Progenitor cell of endocrine pancreas (in vitro differentiated cells): ENCODE results near the gene IGF2. TPM values are rescaled to one million over a fixed set of nuclear protein-coding genes. Genes with fewer than 3 reads are reported as not detected.
"Not testable (repeated sequence)": the region's sequence is repeated elsewhere in the genome, so short reads cannot be mapped to it uniquely, and the experiment has no call there.

Source experiments
- DNase-seq: peaks from one replicate; pipeline ENCODE4 v3.0.0; 2021; ENCODE audit warnings: low spot score; ENCODE audit not compliant: unreplicated experiment
- H3K27ac Mint-ChIP-seq: 2 replicates; pipeline ENCODE4 v1.8.0; 2021; ENCODE audit warnings: mild to moderate bottlenecking, moderate library complexity, mixed read lengths
- H3K27me3 Mint-ChIP-seq: 2 replicates; pipeline ENCODE4 v1.8.0; 2021; ENCODE audit warnings: mixed read lengths
- H3K36me3 Mint-ChIP-seq: 2 replicates; pipeline ENCODE4 v1.8.0; 2022; ENCODE audit warnings: mixed read lengths; ENCODE audit not compliant: insufficient read depth
- H3K4me1 Mint-ChIP-seq: 2 replicates; pipeline ENCODE4 v1.8.0; 2021; ENCODE audit warnings: low read depth, mixed read lengths
- H3K4me3 Mint-ChIP-seq: 2 replicates; pipeline ENCODE4 v1.8.0; 2021; ENCODE audit warnings: low read depth, mild to moderate bottlenecking, moderate library complexity, mixed read lengths
- H3K9me3 Mint-ChIP-seq: 2 replicates; pipeline ENCODE4 v1.8.0; 2021; ENCODE audit warnings: low read depth, mixed read lengths
- CTCF ChIP-seq: fragments of 200-600 bp; sonication (generic); IDR thresholded peaks from one replicate; pipeline ENCODE4 v1.5.0; 2021; ENCODE audit warnings: antibody characterized with exemption, mild to moderate bottlenecking; ENCODE audit not compliant: unreplicated experiment
- total RNA-seq: library from RNA; stranded (reverse); gene quantifications from 2 replicates; pipeline ENCODE4 v1.2.1, GENCODE V29; 2021

The IGF2 gene
- total RNA-seq, 1 donor from 2014 or later = 5,100 TPM

DNA sequence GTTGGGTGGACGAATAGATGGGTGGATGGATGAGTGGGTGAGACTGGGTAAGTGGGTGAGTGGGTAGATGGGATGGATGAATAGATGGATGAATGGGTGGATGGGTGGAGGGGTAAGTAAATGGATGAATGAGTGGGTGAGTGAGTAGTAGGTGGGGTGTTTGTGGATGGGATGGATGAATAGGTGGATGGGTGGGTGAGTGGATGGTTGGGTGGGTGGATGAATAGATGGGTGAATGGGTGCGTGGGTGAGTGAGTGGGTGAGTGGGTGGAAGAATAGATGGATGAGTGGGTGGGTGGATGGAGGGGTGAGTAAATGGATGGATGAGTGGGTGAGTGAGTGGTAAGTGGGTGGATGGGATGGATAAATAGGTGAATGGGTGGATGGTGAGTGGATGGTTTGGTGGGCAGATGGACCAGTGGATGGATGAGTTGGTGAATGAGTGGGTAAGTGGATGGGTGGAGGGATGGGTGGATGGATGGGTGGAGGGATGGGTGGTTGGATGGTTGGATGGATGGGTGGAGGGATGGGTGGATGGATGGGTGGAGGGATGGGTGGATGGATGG is 12.6 kb downstream of the IGF2 start:
- no peak for TF ChIP-seq CTCF
- Mint-ChIP-seq H3K36me3 (peaks cover 7% of the 10 kb centered on the region), H3K27ac (no peak overlapping the region), H3K27me3 (peaks cover 5% of the 10 kb centered on the region), H3K9me3 (no peaks in the 10 kb centered on the region), H3K4me3 (no peak overlapping the region), H3K4me1 (peaks cover 7% of the 10 kb centered on the region)
- DNase-seq = no peak

DNA sequence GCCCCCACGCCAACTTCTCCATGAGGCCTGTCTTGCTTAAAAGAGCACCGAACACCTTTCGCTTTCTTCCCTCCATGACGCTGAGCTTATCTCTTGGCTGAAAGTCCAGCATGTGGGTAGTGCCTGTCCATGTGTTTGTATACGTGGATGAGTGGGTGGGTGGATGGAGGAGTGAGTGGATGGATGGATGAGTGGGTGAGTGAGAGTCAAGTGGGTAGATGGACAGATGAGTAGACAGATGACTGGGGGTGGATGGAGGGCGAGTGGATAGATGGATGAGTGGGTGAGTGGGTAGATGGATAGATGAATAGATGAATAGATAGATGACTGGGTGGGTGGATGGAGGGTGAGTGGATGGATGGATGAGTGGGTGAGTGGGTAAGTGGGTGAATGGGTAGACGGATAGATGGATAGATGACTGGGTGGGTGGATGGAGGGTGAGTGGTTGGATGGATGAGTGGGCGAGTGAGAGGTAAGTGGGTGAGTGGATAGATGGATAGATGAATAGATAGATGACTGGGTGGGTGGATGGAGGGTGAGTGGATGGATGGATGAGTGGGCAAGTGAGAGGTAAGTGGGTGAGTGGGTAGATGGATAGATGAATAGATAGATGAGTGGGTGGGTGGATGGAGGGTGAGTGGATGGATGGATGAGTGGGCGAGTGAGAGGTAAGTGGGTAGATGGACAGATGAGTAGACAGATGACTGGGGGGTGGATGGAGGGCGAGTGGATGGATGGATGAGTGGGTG is 14.3 kb downstream of the IGF2 start:
- not testable (repeated sequence) for H3K27me3 Mint-ChIP-seq, DNase-seq, H3K9me3 Mint-ChIP-seq, H3K4me3 Mint-ChIP-seq, H3K36me3 Mint-ChIP-seq, H3K27ac Mint-ChIP-seq
- peaks cover 16% of the 10 kb centered on the region for H3K4me1 Mint-ChIP-seq

- Mint-ChIP-seq H3K4me1 (peaks cover 18% of the 10 kb centered on the region), H3K27ac (no peak overlapping the region), H3K4me3 (no peak overlapping the region), H3K27me3 (peaks cover 5% of the 10 kb centered on the region), H3K36me3 (no peaks in the 10 kb centered on the region), H3K9me3 (no peaks in the 10 kb centered on the region)
- peak; percentile 8 for DNase-seq
- TF ChIP-seq CTCF = no peak
Observed at GRCh38 chr11:2123628-2123960, 15.6 kb downstream of the IGF2 start.

DNA sequence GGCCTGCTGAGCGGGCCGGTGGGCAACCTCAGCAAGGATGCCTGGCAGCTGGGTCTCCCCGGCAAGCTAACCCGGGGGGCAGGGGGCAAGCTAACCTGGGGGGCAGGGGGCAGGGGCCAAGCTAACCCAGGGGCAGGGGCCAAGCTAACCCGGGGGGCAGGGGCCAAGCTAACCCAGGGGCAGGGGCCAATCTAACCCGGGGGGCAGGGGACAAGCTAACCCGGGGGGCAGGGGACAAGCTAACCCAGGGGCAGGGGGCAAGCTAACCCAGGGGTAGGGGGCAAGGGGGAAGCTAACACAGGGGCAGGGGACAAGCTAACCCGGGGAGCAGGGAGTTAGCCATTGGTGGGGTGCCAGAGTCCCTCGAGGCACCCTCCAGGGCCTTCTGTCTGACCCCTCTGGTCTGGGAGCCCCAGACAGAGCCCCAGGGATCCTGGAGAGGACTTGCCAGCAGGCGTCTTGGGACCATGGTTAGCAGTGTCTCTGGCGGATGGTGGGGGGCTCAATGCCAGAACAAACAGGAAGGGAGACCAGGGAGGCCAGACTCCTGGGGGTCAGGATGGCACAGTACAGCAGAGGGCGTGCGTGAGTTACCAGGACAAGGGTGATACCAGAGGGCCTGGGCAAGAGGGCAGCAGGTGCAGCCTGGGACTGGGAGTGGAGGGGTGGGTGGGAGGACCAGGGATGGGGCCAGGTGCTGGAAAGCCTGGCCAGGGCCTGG is 16.1 kb downstream of the IGF2 start:
- H3K9me3 Mint-ChIP-seq = no peaks in the 10 kb centered on the region
- peaks cover 18% of the 10 kb centered on the region for H3K4me1 Mint-ChIP-seq
- TF ChIP-seq CTCF = no peak
- H3K27me3 Mint-ChIP-seq = peaks cover 9% of the 10 kb centered on the region
- no peak for DNase-seq
- no peak overlapping the region for H3K4me3 Mint-ChIP-seq
- peak overlapping the region; percentile 69 for H3K27ac Mint-ChIP-seq
- no peaks in the 10 kb centered on the region for H3K36me3 Mint-ChIP-seq

DNA sequence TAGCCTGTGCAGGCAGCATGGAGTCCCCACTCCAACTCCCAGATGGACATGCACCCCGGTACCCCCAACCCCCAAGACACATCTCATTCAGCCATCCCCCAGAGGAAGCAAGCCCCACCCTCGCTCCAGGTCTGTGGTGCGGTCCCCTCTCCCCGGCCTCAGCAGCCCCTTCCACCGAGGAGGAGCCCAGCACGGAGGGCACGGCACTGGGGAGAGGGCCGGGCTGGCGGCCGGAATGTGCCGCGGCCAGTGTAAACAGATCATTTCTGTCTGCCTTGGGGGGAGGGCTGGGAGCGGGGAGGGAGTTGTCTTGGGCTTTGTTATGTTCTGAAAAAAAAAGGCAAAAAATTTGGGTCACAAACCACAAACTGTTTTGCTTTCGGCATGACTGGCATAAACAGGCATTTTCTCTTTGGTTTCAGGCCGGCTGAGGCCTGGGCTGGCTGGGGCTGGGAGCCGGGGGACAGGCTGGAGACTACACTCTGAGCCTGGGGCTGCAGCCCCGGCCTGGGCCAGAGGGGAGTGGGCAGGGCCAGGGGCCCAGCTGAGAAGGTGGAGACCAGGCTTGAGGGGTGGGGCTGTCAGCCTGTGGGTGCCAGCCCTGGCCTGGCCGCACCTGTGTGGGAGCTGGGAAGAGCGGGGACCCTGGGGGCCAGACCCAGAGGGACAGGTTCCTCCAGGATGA is 16.8 kb downstream of the IGF2 start:
- DNase-seq = peak; percentile 18
- peaks cover 1% of the 10 kb centered on the region for H3K36me3 Mint-ChIP-seq
- H3K27me3 Mint-ChIP-seq = peaks cover 9% of the 10 kb centered on the region
- H3K9me3 Mint-ChIP-seq = peaks cover 4% of the 10 kb centered on the region
- no peak for TF ChIP-seq CTCF
- H3K4me1 Mint-ChIP-seq = peaks cover 18% of the 10 kb centered on the region
- H3K27ac Mint-ChIP-seq = peak overlapping the region; percentile 87
- no peak overlapping the region for H3K4me3 Mint-ChIP-seq
